Fibroblast of lung (primary cell): ENCODE measurements around the gene ACVR1B. TPM values are rescaled to one million over a fixed set of nuclear protein-coding genes. Genes with fewer than 3 reads are reported as not detected.

Source experiments
- DNase-seq, 2 donors: peaks; one replicate each; pipeline versions ENCODE4 v3.0.0 to v3.0.0-alpha.2; 2010; ENCODE audit warnings: low read depth in 2 of 2
- H2AFZ ChIP-seq: 2 replicates; pipeline ENCODE4 v1.5.1; 2012; ENCODE audit warnings: low read length, control low read depth, inconsistent platforms
- H3K27ac ChIP-seq: 2 replicates; pipeline ENCODE4 v1.5.1; 2011; ENCODE audit warnings: low read length, control low read depth; ENCODE audit not compliant: insufficient read depth
- H3K27me3 ChIP-seq: 2 replicates; pipeline ENCODE4 v1.5.1; 2011; ENCODE audit warnings: mild to moderate bottlenecking, low read length; ENCODE audit not compliant: control insufficient read depth, insufficient read depth
- H3K36me3 ChIP-seq: 2 replicates; pipeline ENCODE4 v1.5.1; 2011; ENCODE audit warnings: low read length; ENCODE audit not compliant: control insufficient read depth, insufficient read depth
- H3K4me1 ChIP-seq: 2 replicates; pipeline ENCODE4 v1.5.1; 2011; ENCODE audit warnings: low read length; ENCODE audit not compliant: control insufficient read depth, insufficient read depth; ENCODE audit errors: extremely low read depth
- H3K4me2 ChIP-seq: 2 replicates; pipeline ENCODE4 v1.5.1; 2011; ENCODE audit warnings: low read length, control low read depth; ENCODE audit not compliant: insufficient read depth; ENCODE audit errors: extremely low read depth
- H3K4me3 ChIP-seq, 4 experiments: fragments of 200-600 bp in 1 of 4; sonication (generic) in 1 of 4; replicated peaks in 1 of 4; 2 replicates each; pipeline ENCODE4 v1.5.1; 2011 to 2016; ENCODE audit warnings: low read length in 4 of 4, low read depth in 3 of 4, mild to moderate bottlenecking in 3 of 4, control low read depth in 2 of 4, inconsistent platforms in 1 of 4, mixed read lengths in 1 of 4; ENCODE audit not compliant: insufficient read depth in 1 of 4; ENCODE audit errors: control extremely low read depth in 1 of 4
- H3K79me2 ChIP-seq: 2 replicates; pipeline ENCODE4 v1.5.1; 2012; ENCODE audit warnings: mild to moderate bottlenecking, low read length, inconsistent platforms; ENCODE audit not compliant: control insufficient read depth, insufficient read depth
- H3K9ac ChIP-seq: 2 replicates; pipeline ENCODE4 v1.5.1; 2011; ENCODE audit warnings: mild to moderate bottlenecking, low read length, control low read depth; ENCODE audit not compliant: insufficient read depth
- H3K9me3 ChIP-seq: 2 replicates; pipeline ENCODE4 v1.5.1; 2012; ENCODE audit warnings: low read depth, low read length; ENCODE audit not compliant: control insufficient read depth, insufficient read depth
- H4K20me1 ChIP-seq: 2 replicates; pipeline ENCODE4 v1.5.1; 2011; ENCODE audit warnings: low read length; ENCODE audit not compliant: control insufficient read depth, insufficient read depth; ENCODE audit errors: extremely low read depth
- CTCF ChIP-seq, 2 donors: IDR thresholded peaks in 1 of 2; conservative IDR thresholded peaks in 1 of 2; 1 replicate in 1 of 2; 2 replicates in 1 of 2; pipeline ENCODE4 v1.5.1; 2011 to 2012; ENCODE audit warnings: low read length in 2 of 2, control low read depth in 1 of 2, inconsistent platforms in 1 of 2, low read depth in 1 of 2, mild to moderate bottlenecking in 1 of 2
- EZH2 ChIP-seq: IDR thresholded peaks from 2 replicates; pipeline ENCODE4 v1.5.1; 2012; ENCODE audit warnings: low read length, control low read depth, mild to moderate bottlenecking; ENCODE audit errors: missing control alignments
- polyA plus RNA-seq, 2 donors: library from polyadenylated mRNA; depleted of rRNA in 1 of 2; stranded (reverse) in 1 of 2; unstranded in 1 of 2; fragments of >200 nt; gene quantifications; 2 replicates each; pipeline ENCODE4 v1.2.1, GENCODE V29; 2011 to 2012; ENCODE audit warnings: missing spikeins in 1 of 2
- total RNA-seq: library from RNA; depleted of rRNA; stranded (reverse); fragments of >200 nt; gene quantifications from 2 replicates; pipeline ENCODE4 v1.2.1, GENCODE V29; 2014

Gene ACVR1B
- total and polyA plus RNA-seq, 2 donors (not counting 1 experiment from before 2014, with no cell fraction given): 12.4 to 13.6 TPM

GRCh38 chr12:51932218-51933076 is 19.1 kb upstream of the ACVR1B start:
- peaks cover 3% of the 10 kb centered on the region for H3K27me3 ChIP-seq
- no peak overlapping the region for H3K9ac ChIP-seq
- H3K27ac ChIP-seq: no peak overlapping the region
- no peaks in the 10 kb centered on the region for H4K20me1 ChIP-seq
- no peak for DNase-seq
- no peaks in the 10 kb centered on the region for H3K4me1 ChIP-seq
- no peaks in the 10 kb centered on the region for H3K79me2 ChIP-seq
- H3K9me3 ChIP-seq: no peaks in the 10 kb centered on the region
- no peak overlapping the region for H2AFZ ChIP-seq
- H3K4me2 ChIP-seq: no peak overlapping the region
- TF ChIP-seq CTCF (conservative IDR thresholded peaks at IDR 0.05 in 1 of 2, IDR thresholded peaks at IDR 0.05 in 1 of 2; ENCODE audit: low read depth in 1 of 2, low read length in 2 of 2) (no peak), EZH2 (no peak)
- no peak overlapping the region for H3K4me3 ChIP-seq
- H3K36me3 ChIP-seq: no peaks in the 10 kb centered on the region

- H3K4me1 ChIP-seq: no peaks in the 10 kb centered on the region
- H3K36me3 ChIP-seq: no peaks in the 10 kb centered on the region
- no peaks in the 10 kb centered on the region for H3K9me3 ChIP-seq
- no peak for TF ChIP-seq EZH2
- TF ChIP-seq CTCF (conservative IDR thresholded peaks at IDR 0.05 in 1 of 2, IDR thresholded peaks at IDR 0.05 in 1 of 2; ENCODE audit: low read depth in 1 of 2, low read length in 2 of 2): no peak
- H3K9ac ChIP-seq: no peak overlapping the region
- no peaks in the 10 kb centered on the region for H4K20me1 ChIP-seq
- no peak for DNase-seq
- no peak overlapping the region for H2AFZ ChIP-seq
- H3K4me2 ChIP-seq: no peak overlapping the region
- no peaks in the 10 kb centered on the region for H3K79me2 ChIP-seq
- H3K27me3 ChIP-seq: peaks cover 3% of the 10 kb centered on the region
- no peak overlapping the region for H3K4me3 ChIP-seq
- H3K27ac ChIP-seq: no peak overlapping the region
Measured at GRCh38 chr12:51934080-51934479, 17.4 kb upstream of the ACVR1B start.

GRCh38 chr12:51937926-51938325 is 13.6 kb upstream of the ACVR1B start:
- Histone ChIP-seq H3K36me3 (no peaks in the 10 kb centered on the region), H3K9me3 (no peaks in the 10 kb centered on the region), H2AFZ (no peak overlapping the region), H3K27ac (no peak overlapping the region), H3K4me2 (no peak overlapping the region), H3K9ac (no peak overlapping the region), H3K4me1 (peaks cover 3% of the 10 kb centered on the region), H3K4me3 (no peak overlapping the region), H3K79me2 (no peaks in the 10 kb centered on the region), H4K20me1 (no peaks in the 10 kb centered on the region), H3K27me3 (peaks cover 3% of the 10 kb centered on the region)
- TF ChIP-seq CTCF (conservative IDR thresholded peaks at IDR 0.05 in 1 of 2, IDR thresholded peaks at IDR 0.05 in 1 of 2; ENCODE audit: low read depth in 1 of 2, low read length in 2 of 2): no peak
- no peak for TF ChIP-seq EZH2
- no peak for DNase-seq
